ENCODE results near the gene SDC1. TPM values are rescaled to one million over a fixed set of nuclear protein-coding genes. Genes with fewer than 3 reads are reported as not detected.
A peak's percentile ranks its signal among the peaks of the same experiment; 100 is the strongest.
"Not testable (repeated sequence)": the region's sequence is repeated elsewhere in the genome, so short reads cannot be mapped to it uniquely, and the experiment has no call there.

SDC1 gene
- total RNA-seq, 2 experiments from 2014 or later, result 0.33 TPM; not detected in 1

DNA sequence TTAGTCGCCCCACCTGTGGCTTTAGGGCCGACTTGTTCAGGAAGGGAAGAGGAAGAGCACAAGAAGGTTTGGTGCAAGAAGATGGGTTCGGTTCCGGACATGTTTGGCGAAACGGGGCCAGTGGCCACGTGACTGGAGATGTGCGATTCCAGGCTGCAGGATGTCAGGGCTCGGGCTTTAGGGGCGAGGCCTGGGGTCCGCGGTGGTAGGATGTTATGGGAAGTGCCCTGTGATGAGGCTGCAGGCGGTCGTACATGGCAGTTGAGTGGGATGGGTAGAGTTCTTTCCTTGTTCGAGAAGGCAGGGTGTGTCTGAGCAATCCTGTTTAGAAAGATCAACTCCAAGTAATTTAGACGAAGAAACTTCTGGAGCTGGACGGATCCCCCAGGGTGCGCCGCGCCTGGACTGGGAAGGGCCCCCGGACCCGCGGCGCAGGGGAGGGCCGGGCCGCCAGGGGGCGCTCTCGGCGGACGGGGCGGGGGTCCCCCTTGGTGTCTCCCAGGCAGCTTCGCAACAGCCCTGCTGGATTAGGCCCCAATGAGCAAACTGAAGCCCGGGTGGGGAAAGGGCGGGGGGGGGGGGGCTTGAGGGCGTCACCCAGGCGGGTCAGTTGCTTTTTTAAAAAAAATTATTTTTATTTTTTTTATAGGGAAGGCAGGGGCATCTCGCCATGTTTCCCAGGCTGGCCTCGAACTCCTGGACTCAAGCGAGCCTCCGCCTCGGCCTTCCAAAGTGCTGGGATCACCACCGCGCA, 17.2 kb upstream of the SDC1 start:
- peak overlapping the region; percentile 17 for H3K4me3 Mint-ChIP-seq
- H3K36me3 Mint-ChIP-seq (ENCODE audit: low read depth), result peaks cover 7% of the 10 kb centered on the region
- CTCF ChIA-PET, result interaction anchor here (0.6 to 1.5 kb wide), 4 partner anchors 10 to 169 kb away, joined by 3 to 5 read pairs (median 4); partner anchors contain the start of gene SDC1
- H3K9me3 Mint-ChIP-seq, result no peaks in the 10 kb centered on the region
- peaks cover 6% of the 10 kb centered on the region for H3K4me1 Mint-ChIP-seq
- peaks cover 11% of the 10 kb centered on the region for H3K27me3 Mint-ChIP-seq
- no peak for DNase-seq
- H3K27ac Mint-ChIP-seq, result no peak overlapping the region
- POLR2A ChIA-PET, result interaction anchor here (1.1 to 1.7 kb wide), 2 partner anchors 17 to 23 kb away, joined by 3 read pairs; partner anchors contain the start of gene SDC1

DNA sequence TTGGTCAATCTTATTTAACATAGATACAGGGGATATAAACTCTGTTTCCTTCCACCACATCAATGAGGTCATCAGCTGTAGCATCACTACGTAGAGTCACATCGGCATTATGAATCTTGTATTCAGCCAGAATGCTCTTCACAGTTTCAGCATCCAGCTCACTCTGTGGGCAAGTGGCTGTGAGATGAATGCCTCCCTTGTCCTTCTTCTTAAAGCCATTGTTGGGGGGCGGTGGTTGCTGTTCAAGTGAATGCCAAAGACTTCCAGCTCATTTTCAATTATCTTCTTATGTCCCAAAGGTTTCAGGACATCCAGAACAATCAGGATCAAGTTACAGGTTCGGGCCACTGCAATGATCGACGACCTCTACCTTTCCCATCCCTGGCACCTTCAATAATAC, 15.4 kb upstream of the SDC1 start:
- H3K27me3 Mint-ChIP-seq, result peaks cover 16% of the 10 kb centered on the region
- CTCF ChIA-PET, result interaction anchor here (0.9 to 1.8 kb wide), 3 partner anchors 86 to 204 kb away, joined by 3 to 4 read pairs (median 3); no protein-coding TSS in a partner anchor
- H3K27ac Mint-ChIP-seq; H3K36me3 Mint-ChIP-seq (ENCODE audit: low read depth); H3K4me1 Mint-ChIP-seq; H3K9me3 Mint-ChIP-seq; H3K4me3 Mint-ChIP-seq; POLR2A ChIA-PET: not testable (repeated sequence)
- peak; percentile 7 for DNase-seq

DNA sequence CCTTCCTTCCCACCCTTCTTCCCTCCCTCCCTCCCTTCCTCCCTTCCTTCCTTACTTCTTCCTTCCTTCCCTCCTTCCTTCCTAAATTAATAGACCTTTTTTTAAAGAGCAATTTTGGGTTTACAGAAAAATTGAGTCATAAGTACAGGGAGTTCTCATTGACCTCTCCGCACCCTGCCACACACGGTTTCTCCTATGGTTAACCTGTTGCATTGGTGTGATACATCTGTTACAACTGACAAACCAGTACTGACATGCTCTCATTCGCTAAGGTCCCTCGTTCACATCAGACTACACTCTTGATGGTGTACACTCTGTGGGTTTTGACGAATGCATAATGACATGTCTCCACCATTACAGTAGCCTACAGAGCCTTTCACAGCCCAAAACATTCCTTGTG, 11.6 kb upstream of the SDC1 start:
- ChIA-PET CTCF (no interaction called here), POLR2A (no interaction called here)
- peaks cover 16% of the 10 kb centered on the region for H3K27me3 Mint-ChIP-seq
- H3K4me1 Mint-ChIP-seq, result no peaks in the 10 kb centered on the region
- no peaks in the 10 kb centered on the region for H3K36me3 Mint-ChIP-seq (ENCODE audit: low read depth)
- H3K4me3 Mint-ChIP-seq, result no peak overlapping the region
- H3K9me3 Mint-ChIP-seq, result no peaks in the 10 kb centered on the region
- H3K27ac Mint-ChIP-seq, result no peak overlapping the region
- DNase-seq, result peak; percentile 1

DNA sequence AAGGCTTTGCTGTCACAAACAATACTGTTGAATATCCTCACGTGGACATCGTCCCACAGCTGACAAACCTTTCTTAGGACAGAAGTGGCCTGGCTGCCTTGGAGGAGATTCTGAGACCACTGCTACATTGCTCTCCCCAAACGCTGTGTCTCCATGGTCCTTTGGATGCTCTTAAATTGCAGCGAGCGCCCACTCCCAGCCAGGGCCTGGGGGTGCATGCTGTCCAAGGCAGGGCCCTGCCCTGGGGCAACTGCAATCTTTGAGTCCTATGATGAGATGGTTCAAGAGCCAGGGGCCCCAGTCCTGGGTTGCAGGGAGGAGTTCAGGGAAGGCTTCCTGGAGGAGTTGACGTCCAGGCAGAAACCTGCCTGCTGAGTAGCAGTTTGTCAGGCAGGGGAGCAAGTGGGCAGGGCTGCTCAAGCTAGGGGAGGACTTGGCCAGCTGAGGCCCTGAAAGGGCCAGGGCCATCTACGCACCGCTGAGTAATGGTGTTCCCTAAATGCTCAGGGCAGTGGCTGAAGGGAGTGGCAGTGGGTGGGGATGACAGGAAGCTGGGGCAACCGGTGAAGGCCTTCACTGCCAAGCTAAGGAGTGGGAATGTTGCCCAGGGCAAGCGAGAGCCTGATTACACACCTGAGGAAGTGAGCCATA, 10.8 kb upstream of the SDC1 start:
- no peaks in the 10 kb centered on the region for H3K4me1 Mint-ChIP-seq
- peaks cover 18% of the 10 kb centered on the region for H3K27me3 Mint-ChIP-seq
- H3K9me3 Mint-ChIP-seq, result no peaks in the 10 kb centered on the region
- DNase-seq, result peak; percentile 6
- no peaks in the 10 kb centered on the region for H3K36me3 Mint-ChIP-seq (ENCODE audit: low read depth)
- H3K27ac Mint-ChIP-seq, result no peak overlapping the region
- ChIA-PET CTCF (no interaction called here), POLR2A (no interaction called here)
- no peak overlapping the region for H3K4me3 Mint-ChIP-seq

DNA sequence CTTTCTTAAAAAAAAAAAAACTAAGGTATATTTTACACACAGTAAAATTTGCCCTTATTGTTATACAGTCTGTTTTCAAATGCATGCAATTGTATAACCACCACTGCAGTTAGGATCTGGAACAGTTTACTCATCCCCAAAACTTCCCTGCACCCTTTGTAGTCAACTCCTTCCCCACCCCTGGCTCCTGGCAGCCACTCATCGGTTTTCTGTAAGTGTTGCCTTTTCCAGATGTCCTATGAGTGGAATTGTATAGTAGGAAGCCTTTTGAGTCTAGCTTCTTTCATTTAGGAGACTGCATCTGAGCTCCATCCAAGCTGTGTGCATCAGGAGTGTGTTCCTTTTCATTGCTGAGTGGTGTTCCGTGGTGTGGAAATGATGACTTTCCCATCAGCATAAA, 9.7 kb upstream of the SDC1 start:
- H3K27ac Mint-ChIP-seq; DNase-seq; H3K36me3 Mint-ChIP-seq (ENCODE audit: low read depth); H3K4me1 Mint-ChIP-seq; POLR2A ChIA-PET; H3K9me3 Mint-ChIP-seq; H3K4me3 Mint-ChIP-seq: not testable (repeated sequence)
- CTCF ChIA-PET, result interaction anchor here (1.7 kb wide), 1 partner anchor 9 kb away, joined by 6 read pairs; the partner anchor contains the start of gene SDC1
- peaks cover 24% of the 10 kb centered on the region for H3K27me3 Mint-ChIP-seq

DNA sequence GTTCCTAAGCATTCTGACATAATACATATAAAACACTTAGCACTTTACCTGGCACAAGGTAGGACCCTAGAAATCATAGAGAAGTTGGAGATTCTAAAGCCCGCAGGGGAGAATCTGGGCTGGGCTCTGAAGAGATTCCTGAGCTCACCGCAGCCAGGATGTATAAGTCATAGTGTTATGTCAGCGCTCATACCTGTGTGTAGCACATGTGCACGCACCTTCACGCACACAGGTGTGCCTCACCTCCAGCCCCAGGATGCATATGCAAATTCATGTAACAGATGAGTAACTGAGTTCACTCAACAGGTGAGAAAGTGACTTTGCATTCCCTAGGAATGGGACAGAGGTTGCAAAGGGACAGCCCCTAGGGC, 7.9 kb upstream of the SDC1 start:
- no peaks in the 10 kb centered on the region for H3K4me1 Mint-ChIP-seq
- POLR2A ChIA-PET, result no interaction called here

DNA sequence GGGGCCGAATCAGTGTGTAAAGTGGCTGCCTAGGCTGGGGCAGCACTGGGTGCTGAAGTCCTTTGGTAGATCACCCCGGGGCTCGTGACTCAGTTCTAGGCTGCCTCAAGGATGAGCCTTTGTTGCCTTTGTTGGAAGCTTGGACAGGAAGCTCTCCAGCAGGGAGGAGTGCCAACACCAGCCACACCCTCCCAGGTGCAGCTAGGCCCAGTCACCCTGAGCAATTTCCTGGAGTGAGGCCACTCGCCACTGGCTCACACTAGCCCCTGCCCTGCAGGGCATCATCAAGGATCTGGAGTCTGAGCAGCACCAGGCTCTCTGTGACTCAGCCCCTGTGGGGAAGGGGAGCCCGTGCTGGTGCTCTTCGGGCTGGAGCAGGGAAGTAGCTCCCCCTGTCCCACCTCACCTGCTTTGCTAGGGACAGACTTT, 6.7 kb upstream of the SDC1 start:
- CTCF ChIA-PET, result interaction anchor here (0.7 to 1.0 kb wide), 2 partner anchors 8 to 195 kb away, joined by 3 to 4 read pairs; no protein-coding TSS in a partner anchor
- H3K4me1 Mint-ChIP-seq, result no peaks in the 10 kb centered on the region

More for the DNA sequence above, 7.9 kb upstream of the SDC1 start:
- H3K27ac Mint-ChIP-seq, result no peak overlapping the region
- peaks cover 29% of the 10 kb centered on the region for H3K27me3 Mint-ChIP-seq
- no peaks in the 10 kb centered on the region for H3K36me3 Mint-ChIP-seq (ENCODE audit: low read depth)
- CTCF ChIA-PET, result no interaction called here
- DNase-seq, result no peak
- H3K9me3 Mint-ChIP-seq, result no peaks in the 10 kb centered on the region
- no peak overlapping the region for H3K4me3 Mint-ChIP-seq

DNA sequence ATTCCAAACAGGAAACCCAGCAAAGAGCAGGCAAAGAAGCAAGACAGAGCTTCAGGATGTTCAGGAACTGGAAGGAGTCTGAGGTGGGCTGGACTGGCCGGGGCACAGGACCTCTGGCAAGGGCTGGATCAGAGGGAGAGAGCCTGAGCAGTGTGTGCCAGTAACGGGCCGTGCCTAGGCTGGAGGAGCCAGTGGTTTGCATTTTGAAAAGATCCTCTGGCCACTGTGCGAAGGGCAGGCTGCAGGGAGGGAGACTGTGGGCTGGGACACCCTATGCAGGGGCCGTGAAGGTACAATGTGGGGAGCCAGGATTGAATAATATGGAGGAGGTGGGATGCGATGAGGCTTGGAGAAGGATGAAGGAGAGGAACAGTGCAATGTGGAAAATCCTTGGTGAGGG, 6.2 kb upstream of the SDC1 start:
- CTCF ChIA-PET, result interaction anchor here (0.7 to 1.0 kb wide), 2 partner anchors 7 to 195 kb away, joined by 3 to 4 read pairs; no protein-coding TSS in a partner anchor
- POLR2A ChIA-PET, result no interaction called here
- H3K36me3 Mint-ChIP-seq (ENCODE audit: low read depth), result no peaks in the 10 kb centered on the region
- peaks cover 2% of the 10 kb centered on the region for H3K4me1 Mint-ChIP-seq
- peaks cover 32% of the 10 kb centered on the region for H3K27me3 Mint-ChIP-seq
- H3K27ac Mint-ChIP-seq, result no peak overlapping the region
- H3K9me3 Mint-ChIP-seq, result no peaks in the 10 kb centered on the region
- H3K4me3 Mint-ChIP-seq, result no peak overlapping the region
- peak; percentile 13 for DNase-seq

More for the DNA sequence above, 6.7 kb upstream of the SDC1 start:
- H3K9me3 Mint-ChIP-seq, result no peaks in the 10 kb centered on the region
- POLR2A ChIA-PET, result no interaction called here
- H3K27me3 Mint-ChIP-seq, result peaks cover 32% of the 10 kb centered on the region
- H3K36me3 Mint-ChIP-seq (ENCODE audit: low read depth), result no peaks in the 10 kb centered on the region
- no peak overlapping the region for H3K4me3 Mint-ChIP-seq
- H3K27ac Mint-ChIP-seq, result no peak overlapping the region
- DNase-seq, result peak; percentile 14

DNA sequence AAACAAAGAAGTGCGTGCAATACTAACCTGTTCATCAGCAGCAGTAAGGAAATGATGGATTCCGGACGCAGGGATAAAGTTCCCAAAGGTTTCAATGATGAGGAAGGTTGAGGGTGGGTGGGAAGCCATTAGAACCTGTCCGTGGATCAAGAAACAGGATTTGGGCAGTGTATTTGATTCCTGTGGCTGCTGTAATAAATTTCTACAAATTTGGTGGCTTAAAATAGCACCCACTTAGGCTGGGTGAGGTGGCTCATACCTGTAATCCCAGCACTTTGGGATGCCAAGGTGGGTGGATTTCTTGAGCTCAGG, 5.1 kb upstream of the SDC1 start:
- no peaks in the 10 kb centered on the region for H3K36me3 Mint-ChIP-seq (ENCODE audit: low read depth)
- no peaks in the 10 kb centered on the region for H3K9me3 Mint-ChIP-seq
- no peak overlapping the region for H3K27ac Mint-ChIP-seq
- peaks cover 8% of the 10 kb centered on the region for H3K4me1 Mint-ChIP-seq
- CTCF ChIA-PET, result no interaction called here
- H3K27me3 Mint-ChIP-seq, result peaks cover 40% of the 10 kb centered on the region
- POLR2A ChIA-PET, result no interaction called here
- no peak overlapping the region for H3K4me3 Mint-ChIP-seq
- DNase-seq, result no peak

DNA sequence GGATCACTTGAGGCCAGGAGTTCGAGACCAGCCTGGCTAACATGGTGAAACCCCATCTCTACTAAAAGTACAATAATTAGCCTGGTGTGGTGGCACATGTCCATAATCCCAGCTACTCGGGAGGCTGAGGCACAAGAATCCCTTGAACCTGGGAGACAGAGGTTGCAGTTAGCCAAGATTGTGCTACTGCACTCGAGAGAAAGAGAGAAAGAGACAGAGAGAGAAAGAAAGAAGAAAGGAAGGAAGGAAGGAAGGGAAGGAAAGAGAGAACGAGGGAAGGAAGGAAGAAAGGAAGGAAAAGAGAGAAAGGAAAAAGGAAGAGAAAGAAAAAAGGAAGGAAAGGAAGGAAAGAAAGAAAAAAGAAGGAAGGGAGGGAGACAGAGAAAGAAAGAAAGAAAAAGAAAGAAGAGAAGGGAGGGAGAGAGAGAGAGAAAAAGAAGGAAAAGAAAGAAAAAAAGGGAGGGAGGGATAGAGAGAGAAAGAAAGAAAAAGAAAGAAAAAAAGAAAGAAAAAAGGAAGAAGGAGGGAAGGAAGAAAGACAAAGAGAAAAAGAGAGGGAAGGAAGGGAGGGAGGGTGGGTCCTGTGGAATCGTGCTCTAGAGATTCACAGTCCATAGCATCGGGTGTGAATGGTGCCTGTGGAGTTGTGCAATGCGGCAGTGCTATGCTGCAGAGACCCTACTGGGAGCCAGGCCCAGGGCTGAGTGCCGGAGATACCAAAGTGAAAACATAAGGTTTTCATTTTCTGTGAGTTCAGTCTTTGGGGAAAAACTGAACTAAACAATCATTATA, 4.6 kb upstream of the SDC1 start:
- Mint-ChIP-seq H3K9me3 (no peaks in the 10 kb centered on the region), H3K4me1 (peaks cover 8% of the 10 kb centered on the region), H3K36me3 (ENCODE audit: low read depth) (no peaks in the 10 kb centered on the region), H3K27me3 (peaks cover 40% of the 10 kb centered on the region), H3K4me3 (no peak overlapping the region), H3K27ac (no peak overlapping the region)
- ChIA-PET POLR2A (no interaction called here), CTCF (no interaction called here)
- no peak for DNase-seq

DNA sequence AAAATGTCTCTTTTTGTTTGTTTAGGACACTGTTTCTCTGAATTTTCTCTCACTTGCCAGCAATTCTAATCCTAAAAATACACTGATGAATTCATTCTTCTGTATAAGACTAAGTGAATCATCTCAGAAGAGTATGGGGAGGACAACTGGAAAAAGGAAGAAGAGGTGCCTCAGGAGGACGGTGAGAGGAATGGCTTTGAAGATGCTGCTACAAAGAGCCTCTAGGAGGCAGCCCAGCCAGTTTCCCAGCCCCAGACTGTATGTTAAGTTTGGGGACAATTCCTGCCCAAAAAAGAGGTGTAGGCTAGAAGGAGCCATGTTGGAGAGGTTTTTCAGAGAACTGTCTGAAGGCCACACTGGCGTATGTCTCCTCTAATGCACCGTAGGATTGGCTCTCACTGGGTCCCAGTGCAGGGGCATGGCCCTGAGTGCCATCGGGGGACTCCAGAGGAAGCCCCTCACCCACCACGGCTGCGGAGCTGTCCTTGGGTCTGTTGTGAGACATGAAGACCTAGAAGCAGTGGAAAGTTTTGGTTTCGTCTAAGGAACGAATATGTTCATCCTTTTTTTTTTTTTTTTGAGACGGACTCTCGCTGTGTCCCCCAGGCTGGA, 3.1 kb upstream of the SDC1 start:
- POLR2A ChIA-PET, result no interaction called here

DNA sequence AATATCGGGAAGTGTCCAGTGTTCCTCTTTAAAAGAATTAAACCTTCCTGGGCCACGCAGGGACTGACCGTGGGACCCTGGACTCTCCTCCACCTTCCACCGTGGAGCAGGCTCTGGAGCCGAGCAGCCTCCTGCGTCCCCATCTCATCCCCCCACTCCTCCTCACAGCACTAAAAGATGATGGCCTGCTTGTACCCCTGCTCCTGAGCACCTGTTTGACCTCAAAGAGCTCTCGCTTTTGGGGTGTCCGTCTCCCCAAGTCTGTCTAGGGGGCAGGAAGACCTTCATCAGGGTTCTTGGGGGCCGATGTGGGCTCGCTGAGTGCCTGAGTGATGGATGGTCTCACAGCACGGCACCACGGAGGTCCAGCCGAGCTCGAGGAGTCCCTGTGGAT, 1.2 kb upstream of the SDC1 start:
- CTCF ChIA-PET, result interaction anchor here (0.9 to 1.4 kb wide), 7 partner anchors 8 to 425 kb away, joined by 3 to 7 read pairs (median 3); partner anchors contain the start of gene HS1BP3
- Mint-ChIP-seq H3K36me3 (ENCODE audit: low read depth) (no peaks in the 10 kb centered on the region), H3K4me3 (no peak overlapping the region), H3K27me3 (peaks cover 56% of the 10 kb centered on the region), H3K4me1 (peaks cover 12% of the 10 kb centered on the region), H3K27ac (no peak overlapping the region), H3K9me3 (no peaks in the 10 kb centered on the region)
- DNase-seq, result no peak
- POLR2A ChIA-PET, result interaction anchor here (0.8 kb wide), 1 partner anchor 37 kb away, joined by 3 read pairs; no protein-coding TSS in a partner anchor

More for the DNA sequence above, 3.1 kb upstream of the SDC1 start:
- Mint-ChIP-seq H3K9me3 (no peaks in the 10 kb centered on the region), H3K27ac (no peak overlapping the region), H3K4me1 (peaks cover 9% of the 10 kb centered on the region), H3K4me3 (no peak overlapping the region), H3K27me3 (peaks cover 41% of the 10 kb centered on the region), H3K36me3 (ENCODE audit: low read depth) (no peaks in the 10 kb centered on the region)
- DNase-seq, result no peak
- CTCF ChIA-PET, result no interaction called here

Data from activated CD4-positive, alpha-beta memory T cell treated with anti-CD3 and anti-CD28 coated beads, Interleukin-2, amount 10 ng/mL, durations not matched to agents 7 days and 5 days (primary cell).